Heart left ventricle (tissue), 13 donors: Measurements from ENCODE around the gene ASCC3.
A peak's percentile ranks its signal among the peaks of the same experiment; 100 is the strongest.

ENCODE experiments used
- CTCF ChIP-seq, 12 donors: fragments of 200-600 bp; sonication (generic) in 4 of 12; IDR thresholded peaks; one replicate each; pipeline versions ENCODE4 v1.5.0 to v1.8.0; 2018 to 2022; ENCODE audit warnings: antibody characterized with exemption in 12 of 12, mild to moderate bottlenecking in 5 of 12
- POLR2A ChIP-seq, 2 donors: fragments of 450-650 bp; IDR thresholded peaks; one replicate each; pipeline ENCODE4 v1.6.1; 2017; ENCODE audit warnings: antibody characterized with exemption in 2 of 2, mild to moderate bottlenecking in 2 of 2, moderate library complexity in 2 of 2
- donor health status: ischemic (EF 13 %, LVEDD 7.1; RV severe dilation, severe dysfunction).
- donor health status: DM: no; HTN: yes; CAD: no.
- donor health status: DM: no; HTN: no; CAD: no.
- donor health status: ischemic (EF 25% LVEDD 6.9; RV normal size, moderate dysfunction).
- donor health status: ischemic (EF 25% LVEDD 5.7; RV mildly dilated, moderate dysfunction).
- donor health status: ischemic (EF 35%, LVEDD 5.7; RV mildly dilated, moderate dysfunction).
- donor health status: nonischemic (EF 11% LVEDD 7.7; RV severe dilation, severe dysfunction).
- donor health status: DM: yes; HTN: yes; CAD: no.
- donor health status: PGD.
- donor health status: ischemic (EF 29% LVEDD 5.4; RV normal size, mild dysfunction).
- donor health status: nonischemic (EF 23%, LVEDD 6.1; RV moderate dilation, normal function).

- TF ChIP-seq CTCF (IDR thresholded peaks at IDR 0.05) (peak; percentile 26 to 62 (median 44)), POLR2A (IDR thresholded peaks at IDR 0.05) (no peak)
These were observed 161.0 kb downstream of the ASCC3 start for GRCh38 chr6:100719883-100720682.
